A673 (cell line): ENCODE measurements around the gene PGAM2. TPM values are rescaled to one million over a fixed set of nuclear protein-coding genes. Genes with fewer than 3 reads are reported as not detected.

ENCODE experiments used
- microRNA-seq: library from miRNA; unstranded; fragments of <30 nt; microRNA quantifications from one replicate; pipeline ENCODE4 v1.2.0, GENCODE V29; 2021
- total RNA-seq: library from RNA; stranded (reverse); gene quantifications from 2 replicates; pipeline ENCODE4 v1.2.3, GENCODE V29; 2021

Gene PGAM2
- total RNA-seq, 1 experiment from 2014 or later: not detected

Small RNAs within 50 kb of the gene (microRNA-seq; reads per million reads assigned to microRNA genes)
- 1.1 reads per million for gene MIR6837
- gene MIR6838: not detected

Other genes starting within 250 kb of the PGAM2 start
- 172 and 181 TPM in 2 replicates for gene MRPS24, start 196.1 kb downstream of the PGAM2 start, total RNA-seq
- gene URGCP, start 159.0 kb downstream of the PGAM2 start, total RNA-seq: 23.8 and 26.6 TPM in 2 replicates
- 10.6 and 11.8 TPM in 2 replicates for gene UBE2D4, start 139.1 kb downstream of the PGAM2 start, total RNA-seq
- gene SPDYE1, start 67.7 kb downstream of the PGAM2 start, total RNA-seq: not detected in 2 replicates
- 64.5 and 74.4 TPM in 2 replicates for gene DBNL, start 20.9 kb downstream of the PGAM2 start, total RNA-seq
- 9.6 and 12.8 TPM in 2 replicates for gene POLM, start 17.0 kb upstream of the PGAM2 start, total RNA-seq
- gene AEBP1, start 38.8 kb upstream of the PGAM2 start, total RNA-seq: 30.1 and 31.8 TPM in 2 replicates
- 252 TPM in 2 replicates for gene POLD2, start 58.0 kb upstream of the PGAM2 start, total RNA-seq
- not detected in 2 replicates for gene MYL7, start 75.8 kb upstream of the PGAM2 start, total RNA-seq
- not detected in 2 replicates for gene GCK, start 123.9 kb upstream of the PGAM2 start, total RNA-seq
- gene YKT6, start 135.4 kb upstream of the PGAM2 start, total RNA-seq: 126 and 140 TPM in 2 replicates